Ectodermal cell (in vitro differentiated cells): ENCODE data around the gene ACO1.
A peak's percentile ranks its signal among the peaks of the same experiment; 100 is the strongest.

Experiments
- H3K27ac ChIP-seq: 2 replicates; pipeline ENCODE4 v1.7.0; 2013; ENCODE audit warnings: mild to moderate bottlenecking, low read depth, low read length; ENCODE audit not compliant: insufficient read depth, poor library complexity, severe bottlenecking
- H3K27me3 ChIP-seq: 2 replicates; pipeline ENCODE4 v1.7.0; 2013; ENCODE audit warnings: mild to moderate bottlenecking, low read length; ENCODE audit not compliant: insufficient read depth, control insufficient read depth, poor library complexity, severe bottlenecking
- H3K36me3 ChIP-seq: one replicate; pipeline ENCODE4 v1.7.0; 2013; ENCODE audit warnings: low read length; ENCODE audit not compliant: control insufficient read depth, insufficient read depth
- H3K4me1 ChIP-seq: one replicate; pipeline ENCODE4 v1.7.0; 2013; ENCODE audit warnings: low read length; ENCODE audit not compliant: control insufficient read depth, insufficient read depth
- H3K4me3 ChIP-seq: 2 replicates; pipeline ENCODE4 v1.7.0; 2013; ENCODE audit warnings: low read depth, low read length, control low read depth; ENCODE audit not compliant: insufficient read depth
- H3K9me3 ChIP-seq: 2 replicates; pipeline ENCODE4 v1.7.0; 2013; ENCODE audit warnings: mild to moderate bottlenecking, low read length, moderate library complexity; ENCODE audit not compliant: control insufficient read depth
- WGBS, 2 experiments: methylation state at CpG; one replicate each; pipeline ENCODE4 v1.1.7; 2013; ENCODE audit warnings: missing lambda C conversion rate in 2 of 2; 5-methylcytosine and 5-hydroxymethylcytosine counted together

ACO1 gene

GRCh38 chr9:32380944-32381343, 3.5 kb upstream of the ACO1 start:
- H3K9me3 ChIP-seq = no peaks in the 10 kb centered on the region
- 93 to 95% methylated on average over 3 of the region's 3 CpGs for WGBS, 2 experiments
- H3K27me3 ChIP-seq = peaks cover 50% of the 10 kb centered on the region

GRCh38 chr9:32382565-32383320, 1.7 kb upstream of the ACO1 start:
- 87 to 93% methylated on average over 14 of the region's 14 CpGs for WGBS, 2 experiments
- H3K9me3 ChIP-seq = no peaks in the 10 kb centered on the region
- H3K4me1 ChIP-seq = no peaks in the 10 kb centered on the region

More at GRCh38 chr9:32380944-32381343, 3.5 kb upstream of the ACO1 start:
- no peak overlapping the region for H3K4me3 ChIP-seq
- H3K27ac ChIP-seq = no peak overlapping the region
- no peaks in the 10 kb centered on the region for H3K36me3 ChIP-seq
- H3K4me1 ChIP-seq = no peaks in the 10 kb centered on the region

DNA sequence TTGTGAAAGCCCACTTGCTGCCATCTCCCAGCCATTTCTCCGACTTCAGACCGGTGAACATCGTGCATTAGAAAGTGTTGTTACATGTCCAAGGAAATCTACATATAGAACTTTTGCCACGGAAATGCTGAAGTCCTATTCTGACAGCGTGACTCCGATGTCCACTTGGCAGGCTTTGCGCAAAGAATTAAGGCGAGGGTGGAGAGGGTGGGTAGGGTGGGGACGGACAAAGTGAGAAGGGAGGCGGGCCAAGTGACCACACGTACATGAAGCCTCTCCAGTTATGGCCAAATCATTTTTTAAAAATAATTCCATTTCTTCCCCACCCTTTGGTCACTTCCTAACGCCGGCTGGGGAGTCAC, 460 bp upstream of the ACO1 start:
- 3 to 5% methylated on average over 12 to 13 of the region's 13 CpGs for WGBS, 2 experiments
- Histone ChIP-seq H3K27me3 (peaks cover 50% of the 10 kb centered on the region), H3K36me3 (no peaks in the 10 kb centered on the region), H3K4me1 (no peaks in the 10 kb centered on the region), H3K27ac (no peak overlapping the region), H3K9me3 (no peaks in the 10 kb centered on the region), H3K4me3 (peak overlapping the region; percentile 74)

More at GRCh38 chr9:32382565-32383320, 1.7 kb upstream of the ACO1 start:
- no peaks in the 10 kb centered on the region for H3K36me3 ChIP-seq
- H3K27me3 ChIP-seq = peaks cover 50% of the 10 kb centered on the region
- H3K27ac ChIP-seq = no peak overlapping the region
- H3K4me3 ChIP-seq = no peak overlapping the region

- H3K27ac ChIP-seq = no peak overlapping the region
- H3K27me3 ChIP-seq = peaks cover 45% of the 10 kb centered on the region
- H3K4me1 ChIP-seq = no peaks in the 10 kb centered on the region
- no peaks in the 10 kb centered on the region for H3K9me3 ChIP-seq
- H3K4me3 ChIP-seq = peak overlapping the region; percentile 74
- H3K36me3 ChIP-seq = no peaks in the 10 kb centered on the region
- 50 to 53% methylated on average over 2 of the region's 2 CpGs for WGBS, 2 experiments
Measured at GRCh38 chr9:32385152-32385884, 875 bp downstream of the ACO1 start.

GRCh38 chr9:32385885-32386283, 1.4 kb downstream of the ACO1 start:
- Histone ChIP-seq H3K27ac (no peak overlapping the region), H3K36me3 (no peaks in the 10 kb centered on the region), H3K9me3 (no peaks in the 10 kb centered on the region), H3K27me3 (peaks cover 41% of the 10 kb centered on the region), H3K4me3 (no peak overlapping the region), H3K4me1 (no peaks in the 10 kb centered on the region)
- 89 to 94% methylated on average over 3 of the region's 3 CpGs for WGBS, 2 experiments

DNA sequence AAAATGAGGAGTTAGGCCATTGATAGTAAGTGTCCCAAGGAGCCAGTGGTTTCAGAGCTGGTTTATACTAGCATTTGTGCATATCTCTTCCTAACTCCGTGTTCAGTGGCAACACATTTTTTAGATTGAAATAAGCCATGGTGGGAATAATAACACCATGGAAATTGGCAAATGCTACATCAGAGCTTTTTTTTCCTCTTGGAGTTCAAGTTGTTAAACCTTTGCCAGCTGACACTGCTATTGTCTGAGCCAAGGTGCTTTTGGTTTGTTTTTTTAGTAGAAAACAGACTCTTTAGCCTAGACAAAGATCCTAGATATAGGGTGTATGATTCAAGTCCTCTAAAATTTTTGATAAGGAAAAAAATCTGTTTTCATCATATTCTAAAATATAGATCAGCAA, 2.8 kb downstream of the ACO1 start:
- 92 to 97% methylated on average over 1 of the region's 1 CpG for WGBS, 2 experiments
- no peaks in the 10 kb centered on the region for H3K4me1 ChIP-seq
- H3K9me3 ChIP-seq = no peaks in the 10 kb centered on the region
- no peak overlapping the region for H3K4me3 ChIP-seq
- no peak overlapping the region for H3K27ac ChIP-seq
- H3K27me3 ChIP-seq = peaks cover 28% of the 10 kb centered on the region
- no peaks in the 10 kb centered on the region for H3K36me3 ChIP-seq

GRCh38 chr9:32389365-32389764, 4.9 kb downstream of the ACO1 start:
- no peaks in the 10 kb centered on the region for H3K4me1 ChIP-seq
- H3K4me3 ChIP-seq = no peak overlapping the region
- H3K27ac ChIP-seq = no peak overlapping the region
- H3K36me3 ChIP-seq = no peaks in the 10 kb centered on the region
- no peaks in the 10 kb centered on the region for H3K9me3 ChIP-seq
- H3K27me3 ChIP-seq = peaks cover 11% of the 10 kb centered on the region
- 92 to 97% methylated on average over 6 of the region's 6 CpGs for WGBS, 2 experiments

GRCh38 chr9:32393911-32394310, 9.5 kb downstream of the ACO1 start:
- no peaks in the 10 kb centered on the region for H3K9me3 ChIP-seq
- no peaks in the 10 kb centered on the region for H3K4me1 ChIP-seq
- WGBS, 2 experiments = 94 to 96% methylated on average over 2 of the region's 2 CpGs
- H3K36me3 ChIP-seq = no peaks in the 10 kb centered on the region
- H3K27ac ChIP-seq = no peak overlapping the region
- H3K27me3 ChIP-seq = no peaks in the 10 kb centered on the region
- H3K4me3 ChIP-seq = no peak overlapping the region

GRCh38 chr9:32394381-32395049, 10.1 kb downstream of the ACO1 start:
- Histone ChIP-seq H3K27me3 (no peaks in the 10 kb centered on the region), H3K27ac (no peak overlapping the region), H3K4me1 (no peaks in the 10 kb centered on the region), H3K36me3 (no peaks in the 10 kb centered on the region), H3K4me3 (no peak overlapping the region), H3K9me3 (no peaks in the 10 kb centered on the region)
- WGBS, 2 experiments = 93 to 94% methylated on average over 6 of the region's 6 CpGs
